Left renal pelvis (tissue), 4 donors: ENCODE results near the gene LDAH. TPM values are rescaled to one million over a fixed set of nuclear protein-coding genes. Genes with fewer than 3 reads are reported as not detected.
A peak's percentile ranks its signal among the peaks of the same experiment; 100 is the strongest.

Experiments used
- DNase-seq, 4 donors: peaks; one replicate each; pipeline ENCODE4 v3.0.0-alpha.2; 2013; ENCODE audit warnings: low read depth in 4 of 4, low spot score in 3 of 4
- polyA plus RNA-seq, 4 donors: library from polyadenylated mRNA; unstranded; fragments of 120-200 nt; gene quantifications; one replicate each; pipeline ENCODE4 v1.2.1, GENCODE V29; 2013; ENCODE audit not compliant: insufficient read length in 4 of 4

LDAH gene
- polyA plus RNA-seq, 4 donors = 18.0 to 43.8 (median 38.2) TPM

GRCh38 chr2:20657522-20658235 is 165.2 kb downstream of the LDAH start:
- DNase-seq = no peak

- no peak for DNase-seq
These were observed 166.3 kb downstream of the LDAH start for GRCh38 chr2:20656561-20656960.

- DNase-seq = no peak
These were observed 168.4 kb downstream of the LDAH start for GRCh38 chr2:20654535-20654813.

DNA sequence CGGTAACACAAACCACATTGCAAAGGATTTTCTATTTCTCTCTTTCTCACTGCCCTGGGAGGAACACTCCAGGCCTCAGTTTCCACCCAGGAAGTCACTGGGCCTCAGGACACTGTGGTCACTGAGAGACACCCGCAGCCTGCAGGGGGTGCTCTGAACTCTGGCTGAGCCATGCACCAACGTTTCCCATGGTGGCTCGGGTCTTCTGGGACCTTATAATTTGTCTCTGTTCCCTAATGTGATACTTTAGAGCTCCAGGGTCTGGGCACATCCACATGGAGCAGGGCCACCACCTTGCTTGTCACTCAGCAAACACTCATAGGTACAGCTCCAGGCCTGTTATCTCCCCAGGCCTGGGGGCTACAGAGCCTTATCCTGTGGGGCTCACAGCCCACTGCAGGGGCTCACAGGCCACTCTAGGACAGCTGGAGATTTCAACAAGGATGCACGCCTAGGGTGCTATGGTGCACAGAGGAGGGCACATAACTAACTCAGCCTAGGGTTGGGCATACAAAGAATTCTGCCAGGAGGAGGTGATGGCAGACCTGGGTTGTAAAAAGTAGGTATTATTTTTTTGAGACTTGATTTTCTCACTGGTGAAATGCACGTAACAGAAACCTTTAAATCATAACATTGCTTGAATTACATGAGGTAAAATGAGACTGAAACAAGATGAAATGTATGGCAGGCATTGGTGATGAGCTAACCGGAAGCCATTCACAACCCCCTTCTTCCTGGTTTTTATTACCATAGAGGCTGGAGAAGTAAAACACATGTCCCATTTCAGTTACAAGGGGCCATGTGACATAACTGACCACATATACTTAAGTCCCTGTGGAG is 169.0 kb downstream of the LDAH start:
- DNase-seq = no peak

GRCh38 chr2:20652673-20653575 is 170.0 kb downstream of the LDAH start:
- DNase-seq = no peak

DNA sequence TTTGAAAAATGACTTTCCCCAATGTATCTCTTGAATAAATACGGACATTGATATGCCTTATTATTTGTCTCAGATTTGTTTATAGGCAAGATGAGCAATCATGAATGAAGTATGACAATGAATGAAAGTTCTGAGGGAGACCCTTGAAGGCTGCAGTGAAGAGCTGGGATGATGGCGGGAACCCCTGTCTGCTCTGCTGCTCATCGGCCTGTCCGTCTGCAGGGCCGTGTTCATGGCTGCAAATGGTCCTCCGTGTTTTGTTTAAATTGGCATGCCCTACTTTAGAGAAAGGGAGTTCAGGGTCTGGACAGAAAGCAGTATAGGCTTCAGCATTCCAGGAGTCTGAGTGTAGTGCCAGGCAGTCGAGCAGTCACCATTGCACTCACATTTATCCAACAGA is 170.8 kb downstream of the LDAH start:
- no peak for DNase-seq

DNA sequence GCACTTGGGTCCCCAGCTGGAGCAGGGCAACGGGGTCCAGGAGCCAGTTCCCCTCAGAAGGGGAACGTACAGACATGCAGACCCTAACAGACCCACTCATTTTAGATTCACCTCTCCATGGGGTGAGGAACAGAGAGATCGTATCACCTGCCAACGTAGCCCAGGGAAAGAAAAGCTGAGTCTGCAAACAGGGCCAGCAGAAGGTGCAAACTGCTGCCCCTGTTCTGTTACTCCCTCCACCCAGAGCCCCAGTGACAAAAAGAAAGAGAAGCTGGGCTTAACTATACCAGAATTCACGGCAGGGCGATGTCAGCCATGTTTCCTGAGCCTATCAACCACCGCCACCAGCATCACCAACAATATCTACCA is 171.2 kb downstream of the LDAH start:
- no peak for DNase-seq

DNA sequence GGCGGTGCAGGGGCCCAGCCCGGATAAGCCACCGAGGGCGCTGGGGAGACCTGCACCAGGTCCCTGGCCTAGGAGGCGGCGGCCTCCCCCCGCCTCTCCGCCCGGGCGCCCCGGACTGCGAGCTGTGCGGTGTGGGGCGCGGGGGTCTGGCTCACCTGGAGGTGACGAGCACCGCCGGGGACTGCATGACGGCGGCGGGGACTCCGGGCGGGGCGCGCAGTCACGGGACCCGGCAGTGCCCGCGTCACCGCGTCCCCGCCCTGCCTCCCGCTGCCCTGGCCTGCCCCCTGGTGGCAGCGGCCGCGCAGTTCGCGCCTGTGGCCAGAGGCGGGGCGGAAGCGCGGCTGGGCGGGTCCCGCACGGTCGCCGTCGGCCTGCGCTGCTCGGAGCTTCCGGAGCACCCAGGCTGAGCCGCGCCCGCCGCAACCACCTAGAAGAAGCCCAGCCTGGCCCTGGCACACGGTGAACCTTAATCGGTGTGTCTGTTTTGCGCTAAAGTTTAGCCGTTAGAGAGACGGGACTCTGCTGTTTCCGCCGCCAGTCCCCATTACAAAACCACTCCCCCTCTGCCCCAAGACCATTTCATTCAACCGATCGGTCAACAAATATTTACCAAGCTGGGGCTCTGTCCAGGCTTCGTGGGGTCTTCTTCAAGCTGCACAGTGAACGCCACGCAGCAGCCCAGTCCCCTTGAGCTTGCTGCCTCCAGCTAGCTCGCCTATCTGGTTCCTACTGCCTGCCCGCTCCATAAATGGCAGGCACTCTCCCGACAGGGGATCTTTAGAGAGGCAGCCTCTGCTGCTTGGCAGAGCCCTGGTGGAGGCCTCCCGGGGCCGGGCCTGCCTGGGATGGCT is 171.8 kb downstream of the LDAH start, which contains the start of gene HS1BP3:
Gene HS1BP3 (minus strand): TSS at position 222 of the 854 bp plus-strand sequence. CDS start 35 bp downstream, at position 187.
- peak; percentile 73 to 78 (median 76) for DNase-seq

GRCh38 chr2:20650393-20650876 is 172.5 kb downstream of the LDAH start:
- DNase-seq = no peak

DNA sequence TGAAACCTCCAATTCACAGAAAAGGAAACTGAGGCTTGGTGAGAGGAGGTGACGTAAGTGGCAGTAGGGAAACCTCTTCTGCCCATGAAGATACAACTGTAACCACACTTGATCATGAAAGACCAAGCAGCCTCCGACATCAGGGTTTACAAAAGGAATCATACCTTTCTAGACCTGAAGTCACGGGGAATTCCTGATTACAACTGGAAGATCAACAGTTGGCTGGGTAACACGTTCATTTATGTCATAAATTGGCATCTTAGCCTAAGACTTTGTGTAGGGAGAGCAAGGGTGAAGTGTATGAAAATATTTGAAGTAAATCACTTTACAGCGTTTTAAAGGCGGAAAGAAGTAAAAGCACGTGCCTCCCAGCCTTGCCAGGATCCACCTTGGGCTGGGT is 172.9 kb downstream of the LDAH start:
- DNase-seq = no peak

DNA sequence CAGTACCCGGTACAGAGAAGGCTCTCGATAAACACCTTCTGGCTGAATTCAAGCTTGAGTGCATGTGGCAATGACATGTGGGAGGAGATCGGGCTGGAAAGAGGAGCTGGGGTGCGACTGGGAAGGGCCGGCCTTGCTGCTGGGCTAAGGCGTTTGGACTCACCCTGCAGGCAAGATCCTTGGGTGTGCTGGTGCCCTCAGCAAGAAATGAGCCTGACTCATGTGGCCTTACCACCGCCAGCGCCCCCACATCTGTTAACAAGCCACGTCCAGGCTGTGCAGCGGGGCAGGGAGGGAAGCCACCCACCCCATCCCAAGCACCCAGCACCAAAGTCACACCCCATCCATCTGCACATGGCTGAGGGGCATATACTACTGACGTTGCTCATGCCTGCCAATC is 173.3 kb downstream of the LDAH start:
- DNase-seq = no peak

DNA sequence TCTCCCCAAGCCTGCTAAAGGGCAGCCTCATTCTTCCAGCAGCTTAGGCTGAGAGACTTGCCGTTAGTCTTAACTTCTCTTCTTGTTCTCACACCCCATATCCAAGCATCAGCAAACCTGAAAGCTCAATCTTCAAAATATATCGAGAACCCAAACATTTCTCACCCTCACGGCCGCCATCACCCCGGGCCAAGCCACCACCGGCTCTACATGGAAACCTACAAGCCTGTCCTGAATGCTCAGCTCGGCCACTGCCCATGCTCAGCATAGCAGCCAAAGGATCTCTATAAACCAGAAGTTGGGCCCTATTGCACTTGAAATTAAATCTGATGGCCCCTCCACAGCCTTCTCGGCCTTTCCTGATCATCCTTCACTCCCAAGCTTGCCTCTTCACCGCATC is 174.1 kb downstream of the LDAH start:
- no peak for DNase-seq

DNA sequence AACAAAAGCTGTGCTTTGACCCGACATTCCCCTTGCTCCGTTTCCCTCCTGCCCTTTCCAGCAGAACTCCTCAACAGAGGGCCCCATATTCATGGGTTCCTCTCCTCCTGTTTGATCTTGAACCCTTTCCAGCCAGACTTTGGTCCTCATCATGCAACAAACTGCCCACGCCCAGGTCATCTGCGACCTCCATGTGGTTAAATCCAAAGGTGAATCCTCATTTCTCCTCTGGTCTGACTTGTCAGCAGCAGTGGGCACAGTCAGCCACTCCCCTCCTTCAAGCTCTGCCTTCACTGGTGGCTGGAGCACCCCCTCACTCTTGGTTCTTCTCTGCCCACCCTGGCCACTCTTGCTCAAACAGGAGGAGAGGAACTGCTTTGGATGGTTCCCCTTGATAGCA is 174.7 kb downstream of the LDAH start:
- DNase-seq = no peak

DNA sequence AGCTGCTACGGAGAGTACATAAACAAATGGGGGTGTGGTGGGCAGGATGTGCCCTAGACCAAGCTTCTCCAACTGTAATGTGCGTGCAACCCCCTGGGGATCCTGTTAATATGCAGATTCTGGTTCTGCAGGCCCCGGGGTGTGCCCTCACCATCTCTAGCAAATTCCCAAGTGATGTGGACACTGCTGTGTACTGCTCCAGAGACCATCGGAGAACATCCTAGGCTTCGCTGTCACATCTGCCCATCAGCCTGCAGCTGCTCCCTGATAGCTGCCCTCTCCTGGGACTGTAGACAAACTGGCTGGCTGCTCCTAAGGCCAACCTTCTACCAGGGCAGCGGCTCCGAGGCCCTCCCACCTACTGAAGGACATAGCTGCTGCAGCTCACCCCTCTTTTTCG is 175.2 kb downstream of the LDAH start:
- no peak for DNase-seq

GRCh38 chr2:20647211-20647610 is 175.7 kb downstream of the LDAH start:
- no peak for DNase-seq

- DNase-seq = no peak
These were observed 176.5 kb downstream of the LDAH start for GRCh38 chr2:20646446-20646845.

DNA sequence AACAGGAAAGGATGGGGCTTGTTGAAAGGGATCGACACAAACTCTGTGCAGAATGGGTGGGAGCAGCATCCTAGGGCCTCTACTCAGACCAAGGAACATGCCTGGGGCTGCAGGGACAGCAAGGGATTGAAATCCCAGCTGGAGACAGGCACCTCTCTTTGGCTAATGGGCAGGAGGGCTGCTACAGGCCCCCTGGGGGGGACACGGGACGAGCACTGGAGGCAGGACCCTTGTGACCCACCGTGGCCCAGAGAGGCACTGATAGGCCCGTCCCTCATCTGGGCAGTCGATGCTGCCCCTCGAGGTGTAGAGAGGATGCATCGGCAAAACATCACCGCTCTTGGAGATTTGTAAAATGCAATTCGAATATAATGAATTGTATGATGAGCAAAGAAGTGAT is 177.1 kb downstream of the LDAH start:
- no peak for DNase-seq

DNA sequence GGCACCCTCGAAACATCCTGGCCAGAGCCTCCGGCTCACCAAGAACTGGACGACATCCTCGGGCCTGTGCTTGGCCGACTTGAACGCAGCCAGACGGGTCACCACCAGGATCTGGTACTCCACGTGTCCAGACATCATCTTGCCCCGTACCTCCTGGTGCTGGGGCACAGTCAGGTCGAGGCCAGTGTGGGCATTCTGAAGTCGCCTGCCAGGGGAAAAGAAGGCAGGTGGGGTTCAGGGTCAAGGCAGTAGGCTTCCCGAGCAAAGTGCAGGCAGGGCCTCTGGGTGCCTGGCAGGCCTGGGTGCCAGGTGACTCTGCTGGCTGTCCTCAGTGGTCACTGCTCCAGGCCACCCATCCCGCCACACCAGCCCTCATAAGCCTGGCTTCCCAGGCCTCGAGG is 177.6 kb downstream of the LDAH start:
- DNase-seq = no peak

DNA sequence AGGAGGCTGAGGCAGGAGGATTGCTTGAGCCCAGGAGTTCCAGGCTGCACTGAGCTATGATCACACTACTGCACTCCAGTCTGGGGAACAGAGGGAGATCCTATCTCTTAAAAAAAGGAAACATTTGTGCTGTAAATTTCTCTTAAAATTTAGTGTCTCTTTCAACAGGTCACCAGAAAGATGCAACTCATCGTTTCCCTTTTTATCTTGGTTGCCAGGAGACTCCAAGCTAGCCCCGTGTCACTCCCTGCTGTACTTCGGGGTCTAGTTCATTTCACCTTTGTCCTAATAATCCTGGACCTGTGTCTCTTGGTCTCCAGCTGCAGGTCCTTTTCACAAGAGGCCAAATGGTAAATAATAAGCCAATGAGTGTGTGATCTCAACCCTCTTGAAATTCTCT is 179.1 kb downstream of the LDAH start:
- no peak for DNase-seq

DNA sequence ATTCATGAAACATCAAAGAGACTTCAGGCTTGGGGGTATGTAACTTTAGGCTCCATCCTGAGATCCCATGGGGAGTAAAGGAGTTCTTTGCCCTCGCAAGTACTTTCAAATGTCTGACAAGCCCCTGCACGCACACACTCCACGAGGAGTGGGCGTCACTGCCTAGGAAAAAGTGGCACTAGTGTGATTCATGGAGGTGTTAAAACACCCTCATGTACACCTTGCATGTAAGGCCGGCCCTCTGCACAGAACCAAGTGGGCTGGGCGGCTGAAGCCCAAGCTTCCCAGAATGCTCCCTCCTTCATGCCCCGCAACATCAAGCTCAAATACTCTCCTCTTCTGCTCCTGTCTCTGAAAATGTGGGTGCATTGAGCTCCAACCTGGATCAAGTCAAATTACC is 179.8 kb downstream of the LDAH start:
- no peak for DNase-seq
